Pancreas (tissue), 10 donors: ENCODE data around the gene USP46. TPM values are rescaled to one million over a fixed set of nuclear protein-coding genes. Genes with fewer than 3 reads are reported as not detected.
A peak's percentile ranks its signal among the peaks of the same experiment; 100 is the strongest.

Experiments used
- ATAC-seq, 4 donors: fragments of 200-7000 bp; cut with Tn5 transposase; one replicate each; pipeline versions ENCODE4 v1.8.0 to v1.9.1; 2020; ENCODE audit warnings: mild to moderate bottlenecking in 4 of 4, moderate library complexity in 4 of 4
- DNase-seq, 6 donors: peaks; one replicate each; pipeline ENCODE4 v3.0.0-alpha.2; 2020
- FAIRE-seq: peaks from 2 replicates; lab custom pipeline; 2012; peaks lifted over from hg19 to GRCh38; lab: Jason Lieb, UNC
- H3K27ac ChIP-seq, 4 donors: fragments of 200-600 bp; sonication (generic); 1 replicate in 3 of 4; 2 replicates in 1 of 4; pipeline versions ENCODE4 v1.5.0 to v1.8.0; 2020
- H3K27me3 ChIP-seq, 4 donors: fragments of 200-600 bp; one replicate each; pipeline ENCODE4 v1.8.0; 2021
- H3K36me3 ChIP-seq, 3 donors: fragments of 200-600 bp; sonication (generic) in 1 of 3; one replicate each; pipeline versions ENCODE4 v1.5.0 to v1.8.0; 2020 to 2021
- H3K4me1 ChIP-seq, 3 donors: fragments of 200-600 bp; one replicate each; pipeline ENCODE4 v1.8.0; 2021
- H3K4me3 ChIP-seq, 4 donors: fragments of 200-600 bp; sonication (generic) in 2 of 4; one replicate each; pipeline versions ENCODE4 v1.5.0 to v1.8.0; 2020 to 2021
- H3K9me3 ChIP-seq, 4 donors: fragments of 200-600 bp; one replicate each; pipeline ENCODE4 v1.8.0; 2021
- CTCF ChIP-seq, 4 donors: fragments of 200-600 bp; sonication (generic) in 3 of 4; IDR thresholded peaks; one replicate each; pipeline versions ENCODE4 v1.5.0 to v1.8.0; 2021; ENCODE audit warnings: antibody characterized with exemption in 4 of 4
- WGBS, 2 donors: extraction: QIAGEN DNeasy Blood & Tissue Kit; methylation state at CpG; one replicate each; pipeline ENCODE4 v1.1.7; 2013; 5-methylcytosine and 5-hydroxymethylcytosine counted together
- intact Hi-C, 3 donors: fragments of 100-400 bp; cut with DNase I; formaldehyde crosslinking; loops; one replicate each; pipeline versions ENCODE4 v1.11.1 to v1.14.2; 2022
- polyA plus RNA-seq, 2 donors: library from polyadenylated mRNA; stranded (reverse); fragments of 200-250 nt; gene quantifications; one replicate each; pipeline ENCODE4 v1.2.3, GENCODE V29; 2013
- total RNA-seq, 6 donors: library from RNA; stranded (reverse); fragmentation: NEBNext Ultra II Directional in 4 of 6; extraction: Animal tissue kit (Norgen Biotek cat#: 25700) in 4 of 6; gene quantifications; one replicate each; pipeline versions ENCODE4 v1.2.1 to v1.2.4, GENCODE V29; 2021 to 2023
- donor health status: healthy with polysubstance abuse.
- donor health status: DM: no; HTN: no; CAD: no; lungs with moderate emphysema.
- donor health status: DM: no; HTN: no; CAD: no.
- donor health status: control.
- donor health status: control.
- donor health status: Bipolar disorder and iron deficiency.
- donor health status: DM: yes; HTN: yes; CAD: no.
- donor health status: DM: no; HTN: no; CAD: no.
- donor health status: DM: no; HTN: no; CAD: no.
- donor health status: DM: yes; HTN: yes; CAD: no.

The USP46 gene
- total and polyA plus RNA-seq, 8 donors: 1.5 to 12.1 (median 9.3) TPM

- H3K36me3 ChIP-seq: no peaks in the 10 kb centered on the region
- WGBS, 2 donors: 78 to 81% methylated on average over 8 of the region's 8 CpGs
- no peak overlapping the region for H3K27ac ChIP-seq
- no peak for TF ChIP-seq CTCF (IDR thresholded peaks at IDR 0.05)
- no peaks in the 10 kb centered on the region for H3K9me3 ChIP-seq
- intact Hi-C loops: loop anchor here in 1 of 3 donors (5.0 kb wide), 1 partner anchor 433 kb away; no protein-coding TSS in a partner anchor
- H3K4me1 ChIP-seq: no peaks in the 10 kb centered on the region
- FAIRE-seq: no peak
- H3K4me3 ChIP-seq: no peak overlapping the region
- no peaks in the 10 kb centered on the region for H3K27me3 ChIP-seq
- DNase-seq: no peak
- ATAC-seq: no peak
These were observed 110.1 kb downstream of the USP46 start for GRCh38 chr4:52548818-52549570.

GRCh38 chr4:52546449-52546848 lies 112.7 kb downstream of the USP46 start:
- FAIRE-seq (no peak), DNase-seq (no peak), ATAC-seq (no peak)
- Histone ChIP-seq H3K27me3 (no peaks in the 10 kb centered on the region), H3K9me3 (no peaks in the 10 kb centered on the region), H3K36me3 (no peaks in the 10 kb centered on the region), H3K4me1 (no peaks in the 10 kb centered on the region), H3K27ac (no peak overlapping the region), H3K4me3 (no peak overlapping the region)
- no peak for TF ChIP-seq CTCF (IDR thresholded peaks at IDR 0.05)
- intact Hi-C loops: loop anchor here in 1 of 3 donors (5.0 kb wide), 1 partner anchor 436 kb away; no protein-coding TSS in a partner anchor
- 69 to 81% methylated on average over 4 of the region's 4 CpGs for WGBS, 2 donors

- intact Hi-C loops: loop anchor here in 1 of 3 donors (5.0 kb wide), 1 partner anchor 437 kb away; no protein-coding TSS in a partner anchor
- peak; percentile 32 for FAIRE-seq
- H3K9me3 ChIP-seq: no peaks in the 10 kb centered on the region
- H3K27me3 ChIP-seq: no peaks in the 10 kb centered on the region
- no peak overlapping the region for H3K27ac ChIP-seq
- peak; percentile 84 to 90 (median 87) for TF ChIP-seq CTCF (IDR thresholded peaks at IDR 0.05)
- no peaks in the 10 kb centered on the region for H3K36me3 ChIP-seq
- WGBS, 2 donors: 24 to 25% methylated on average over 13 of the region's 13 CpGs
- DNase-seq: peak; percentile 54 to 87 (median 82)
- ATAC-seq: peak; percentile 87 to 100 (median 99)
- no peaks in the 10 kb centered on the region for H3K4me1 ChIP-seq
- H3K4me3 ChIP-seq: no peak overlapping the region
These were observed 113.7 kb downstream of the USP46 start for GRCh38 chr4:52545099-52546069.

Other genes with a start within 250 kb of the USP46 start
- gene ERVMER34-1, start 92.1 kb upstream of the USP46 start, total RNA-seq: 1 to 10 TPM in 1 of 6 donors, under 1 TPM in 5; 0.14 to 1.7 (median 0.48) TPM
- under 1 TPM; 0.14 to 0.15 TPM for gene ERVMER34-1, start 92.1 kb upstream of the USP46 start, polyA plus RNA-seq
- gene RASL11B, start 203.0 kb upstream of the USP46 start, total RNA-seq: 1 to 10 TPM in 1 of 6 donors, under 1 TPM in 4, not detected in 1; 0.19 to 2.3 (median 0.52) TPM
- under 1 TPM; 0.76 to 0.87 TPM for gene RASL11B, start 203.0 kb upstream of the USP46 start, polyA plus RNA-seq